Activated CD4-positive, alpha-beta T cell treated with anti-CD3 and anti-CD28 coated beads, Interleukin-2, amount 10 ng/mL, durations not matched to agents 24 days and 14 days (primary cell): ENCODE data around the gene CKAP5. TPM values are rescaled to one million over a fixed set of nuclear protein-coding genes. Genes with fewer than 3 reads are reported as not detected.
A peak's percentile ranks its signal among the peaks of the same experiment; 100 is the strongest.

Experiments
- DNase-seq: peaks from one replicate; pipeline ENCODE4 v3.0.0; 2022
- H3K27ac Mint-ChIP-seq: one replicate; pipeline ENCODE4 v1.8.0; 2022; ENCODE audit warnings: mild to moderate bottlenecking, mixed read lengths
- H3K27me3 Mint-ChIP-seq: one replicate; pipeline ENCODE4 v1.8.0; 2022; ENCODE audit warnings: mixed read lengths
- H3K36me3 Mint-ChIP-seq: one replicate; pipeline ENCODE4 v1.8.0; 2022; ENCODE audit warnings: low read depth, mild to moderate bottlenecking, mixed read lengths
- H3K4me1 Mint-ChIP-seq: one replicate; pipeline ENCODE4 v1.8.0; 2021; ENCODE audit warnings: mixed read lengths
- H3K4me3 Mint-ChIP-seq: one replicate; pipeline ENCODE4 v1.8.0; 2022; ENCODE audit warnings: mild to moderate bottlenecking, moderate library complexity, mixed read lengths
- H3K9me3 Mint-ChIP-seq: one replicate; pipeline ENCODE4 v1.8.0; 2021; ENCODE audit warnings: mixed read lengths
- intact Hi-C: fragments of 100-400 bp; cut with micrococcal nuclease; formaldehyde crosslinking; loops from one replicate; pipeline ENCODE4 v1.15.1; 2023
- total RNA-seq: library from RNA; stranded (reverse); gene quantifications from 2 replicates; pipeline ENCODE4 v1.2.3, GENCODE V29; 2022

Gene CKAP5
- total RNA-seq, 1 donor from 2014 or later = 133 TPM

GRCh38 chr11:46874586-46874985 lies 28.5 kb upstream of the CKAP5 start:
- intact Hi-C loops = no loop called here
- Mint-ChIP-seq H3K4me3 (no peak overlapping the region), H3K9me3 (no peaks in the 10 kb centered on the region), H3K27me3 (peaks cover 14% of the 10 kb centered on the region), H3K36me3 (no peaks in the 10 kb centered on the region), H3K4me1 (no peaks in the 10 kb centered on the region), H3K27ac (no peak overlapping the region)
- no peak for DNase-seq

GRCh38 chr11:46868912-46869311 lies 22.8 kb upstream of the CKAP5 start:
- H3K4me1 Mint-ChIP-seq = no peaks in the 10 kb centered on the region
- H3K27ac Mint-ChIP-seq = no peak overlapping the region
- intact Hi-C loops = no loop called here

GRCh38 chr11:46865340-46865739 lies 19.3 kb upstream of the CKAP5 start:
- H3K27me3 Mint-ChIP-seq = peaks cover 24% of the 10 kb centered on the region
- H3K9me3 Mint-ChIP-seq = no peaks in the 10 kb centered on the region
- no peaks in the 10 kb centered on the region for H3K36me3 Mint-ChIP-seq
- no peaks in the 10 kb centered on the region for H3K4me1 Mint-ChIP-seq
- no peak overlapping the region for H3K4me3 Mint-ChIP-seq
- intact Hi-C loops = no loop called here
- DNase-seq = no peak
- no peak overlapping the region for H3K27ac Mint-ChIP-seq

More at GRCh38 chr11:46868912-46869311, 22.8 kb upstream of the CKAP5 start:
- no peak for DNase-seq
- Mint-ChIP-seq H3K27me3 (peaks cover 20% of the 10 kb centered on the region), H3K9me3 (no peaks in the 10 kb centered on the region), H3K4me3 (no peak overlapping the region), H3K36me3 (no peaks in the 10 kb centered on the region)

GRCh38 chr11:46860218-46860617 lies 14.1 kb upstream of the CKAP5 start:
- no peaks in the 10 kb centered on the region for H3K9me3 Mint-ChIP-seq
- no peak overlapping the region for H3K4me3 Mint-ChIP-seq
- peaks cover 12% of the 10 kb centered on the region for H3K27me3 Mint-ChIP-seq
- no peak overlapping the region for H3K27ac Mint-ChIP-seq
- H3K36me3 Mint-ChIP-seq = no peaks in the 10 kb centered on the region
- intact Hi-C loops = no loop called here
- H3K4me1 Mint-ChIP-seq = no peaks in the 10 kb centered on the region
- no peak for DNase-seq

GRCh38 chr11:46858920-46859546 lies 13.0 kb upstream of the CKAP5 start:
- no peak overlapping the region for H3K4me3 Mint-ChIP-seq
- H3K4me1 Mint-ChIP-seq = no peaks in the 10 kb centered on the region
- peaks cover 6% of the 10 kb centered on the region for H3K27me3 Mint-ChIP-seq
- no peak for DNase-seq
- intact Hi-C loops = no loop called here
- H3K27ac Mint-ChIP-seq = no peak overlapping the region
- no peaks in the 10 kb centered on the region for H3K36me3 Mint-ChIP-seq
- H3K9me3 Mint-ChIP-seq = no peaks in the 10 kb centered on the region

- no peaks in the 10 kb centered on the region for H3K4me1 Mint-ChIP-seq
- intact Hi-C loops = no loop called here
- H3K9me3 Mint-ChIP-seq = no peaks in the 10 kb centered on the region
- H3K27me3 Mint-ChIP-seq = peaks cover 2% of the 10 kb centered on the region
- H3K4me3 Mint-ChIP-seq = no peak overlapping the region
- no peak for DNase-seq
- no peak overlapping the region for H3K27ac Mint-ChIP-seq
- H3K36me3 Mint-ChIP-seq = no peaks in the 10 kb centered on the region
These were observed 11.6 kb upstream of the CKAP5 start for GRCh38 chr11:46857666-46858065.

GRCh38 chr11:46856605-46857343 lies 10.7 kb upstream of the CKAP5 start:
- Mint-ChIP-seq H3K4me3 (no peak overlapping the region), H3K27ac (no peak overlapping the region), H3K9me3 (no peaks in the 10 kb centered on the region), H3K27me3 (no peaks in the 10 kb centered on the region), H3K36me3 (no peaks in the 10 kb centered on the region), H3K4me1 (no peaks in the 10 kb centered on the region)
- no peak for DNase-seq
- intact Hi-C loops = no loop called here

GRCh38 chr11:46855863-46856262 lies 9.8 kb upstream of the CKAP5 start:
- no peaks in the 10 kb centered on the region for H3K36me3 Mint-ChIP-seq
- peaks cover 1% of the 10 kb centered on the region for H3K27me3 Mint-ChIP-seq

GRCh38 chr11:46855167-46855566 lies 9.1 kb upstream of the CKAP5 start:
- Mint-ChIP-seq H3K27ac (no peak overlapping the region), H3K27me3 (peaks cover 1% of the 10 kb centered on the region), H3K4me1 (no peaks in the 10 kb centered on the region), H3K9me3 (no peaks in the 10 kb centered on the region), H3K36me3 (no peaks in the 10 kb centered on the region), H3K4me3 (no peak overlapping the region)
- DNase-seq = no peak
- intact Hi-C loops = no loop called here

More at GRCh38 chr11:46855863-46856262, 9.8 kb upstream of the CKAP5 start:
- no peak overlapping the region for H3K27ac Mint-ChIP-seq
- no peak for DNase-seq
- no peaks in the 10 kb centered on the region for H3K9me3 Mint-ChIP-seq
- no peak overlapping the region for H3K4me3 Mint-ChIP-seq
- intact Hi-C loops = no loop called here
- H3K4me1 Mint-ChIP-seq = no peaks in the 10 kb centered on the region

- Mint-ChIP-seq H3K4me1 (peaks cover 10% of the 10 kb centered on the region), H3K4me3 (no peak overlapping the region), H3K9me3 (no peaks in the 10 kb centered on the region), H3K36me3 (no peaks in the 10 kb centered on the region), H3K27me3 (peaks cover 1% of the 10 kb centered on the region), H3K27ac (no peak overlapping the region)
- intact Hi-C loops = no loop called here
- DNase-seq = no peak
These were observed 4.8 kb upstream of the CKAP5 start for GRCh38 chr11:46850829-46851380.

GRCh38 chr11:46849631-46850030 lies 3.6 kb upstream of the CKAP5 start:
- Mint-ChIP-seq H3K4me1 (peaks cover 16% of the 10 kb centered on the region), H3K27me3 (peaks cover 1% of the 10 kb centered on the region), H3K27ac (no peak overlapping the region), H3K4me3 (no peak overlapping the region), H3K36me3 (no peaks in the 10 kb centered on the region), H3K9me3 (no peaks in the 10 kb centered on the region)
- intact Hi-C loops = loop anchor here (5.0 kb wide), 1 partner anchor 147 kb away; the partner anchor contains the start of genes ARHGAP1 and ZNF408
- DNase-seq = no peak

- peak overlapping the region; percentile 88 for H3K4me3 Mint-ChIP-seq
- H3K27me3 Mint-ChIP-seq = peaks cover 1% of the 10 kb centered on the region
- no peaks in the 10 kb centered on the region for H3K9me3 Mint-ChIP-seq
- peaks cover 5% of the 10 kb centered on the region for H3K36me3 Mint-ChIP-seq
- peaks cover 35% of the 10 kb centered on the region for H3K4me1 Mint-ChIP-seq
- peak overlapping the region; percentile 97 for H3K27ac Mint-ChIP-seq
- no peak for DNase-seq
- intact Hi-C loops = loop anchor here (1.0 to 5.0 kb wide), 3 partner anchors 20 to 331 kb away; partner anchors contain the start of genes ARHGAP1 and ZNF408
These were observed 390 bp upstream of the CKAP5 start for GRCh38 chr11:46846510-46846830.

- Mint-ChIP-seq H3K27ac (peak overlapping the region; percentile 85), H3K4me1 (peaks cover 35% of the 10 kb centered on the region), H3K36me3 (peaks cover 10% of the 10 kb centered on the region), H3K27me3 (no peaks in the 10 kb centered on the region), H3K4me3 (peak overlapping the region; percentile 88), H3K9me3 (no peaks in the 10 kb centered on the region)
- intact Hi-C loops = loop anchor here (5.0 kb wide), 1 partner anchor 143 kb away; the partner anchor contains the start of genes ARHGAP1 and ZNF408
- no peak for DNase-seq
These were observed 690 bp downstream of the CKAP5 start for GRCh38 chr11:46845440-46845739.

GRCh38 chr11:46840116-46840515 lies 6.0 kb downstream of the CKAP5 start:
- no peak for DNase-seq
- H3K27ac Mint-ChIP-seq = no peak overlapping the region
- intact Hi-C loops = no loop called here
- no peak overlapping the region for H3K4me3 Mint-ChIP-seq
- peaks cover 16% of the 10 kb centered on the region for H3K36me3 Mint-ChIP-seq
- H3K9me3 Mint-ChIP-seq = no peaks in the 10 kb centered on the region
- H3K4me1 Mint-ChIP-seq = peaks cover 42% of the 10 kb centered on the region
- no peaks in the 10 kb centered on the region for H3K27me3 Mint-ChIP-seq
